HG03159 (cell line): ENCODE data around the gene RTL9.
"Not testable (repeated sequence)": the region's sequence is repeated elsewhere in the genome, so short reads cannot be mapped to it uniquely, and the experiment has no call there.

Experiments
- ATAC-seq: cut with Tn5 transposase; IDR thresholded peaks from one replicate; pipeline ENCODE4 v1.9.1; 2021; ENCODE audit warnings: mild to moderate bottlenecking, moderate library complexity; ENCODE audit not compliant: unreplicated experiment

RTL9 gene

DNA sequence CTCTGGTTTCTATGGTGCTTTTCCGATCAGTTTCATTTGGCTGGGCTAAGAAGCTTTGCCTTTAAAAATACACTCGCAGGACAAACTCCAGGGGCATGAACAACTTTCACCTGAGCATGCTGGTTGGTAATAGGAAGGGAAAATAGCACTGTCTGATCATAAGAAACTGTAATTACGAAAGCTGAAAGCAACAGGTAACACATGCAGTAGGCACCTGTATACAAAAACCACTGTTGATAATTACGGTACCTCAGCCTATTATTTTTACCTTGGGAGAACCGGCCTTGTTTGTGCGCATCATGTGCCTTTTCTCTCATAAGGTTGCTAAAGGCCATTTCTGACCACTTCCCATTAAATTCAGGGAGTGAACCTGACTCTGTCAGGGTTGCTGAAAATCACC lies 45.7 kb downstream of the RTL9 start:
- no peak for ATAC-seq

DNA sequence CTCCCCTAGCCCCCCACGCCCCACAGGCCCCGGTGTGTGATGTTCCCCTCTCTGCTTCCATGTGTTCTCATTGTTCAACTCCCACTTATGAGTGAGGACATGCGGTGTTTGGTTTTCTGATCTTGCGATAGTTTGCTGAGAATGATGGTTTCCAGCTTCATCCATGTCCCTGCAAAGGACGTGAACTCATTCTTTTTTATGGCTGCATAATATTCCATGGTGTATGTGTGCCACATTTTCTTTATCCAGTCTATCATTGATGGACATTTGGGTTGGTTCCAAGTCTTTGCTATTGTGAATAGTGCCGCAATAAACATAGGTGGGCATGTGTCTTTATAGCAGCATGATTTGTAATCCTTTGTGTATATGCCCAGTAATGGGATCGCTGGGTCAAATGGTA lies 47.6 kb downstream of the RTL9 start:
- not testable (repeated sequence) for ATAC-seq

DNA sequence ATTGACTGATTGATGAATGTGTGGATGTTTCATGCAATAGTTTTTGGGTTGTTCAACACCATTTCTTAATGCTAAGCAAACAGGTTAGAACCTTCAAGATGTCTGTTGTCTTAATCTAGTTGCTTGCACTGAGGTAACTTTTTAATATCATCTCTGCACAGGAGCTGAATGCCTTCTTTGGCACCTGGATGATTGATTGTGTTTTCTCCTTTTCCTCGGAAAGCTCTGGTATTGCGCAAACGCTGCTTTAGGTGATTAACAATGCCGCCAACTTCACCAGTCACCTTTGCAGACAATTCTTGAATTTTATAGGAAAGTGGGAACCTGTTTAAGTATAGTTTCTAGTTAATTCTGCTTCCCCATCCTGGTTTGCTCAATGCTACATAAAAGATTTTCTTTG lies 48.2 kb downstream of the RTL9 start:
- ATAC-seq, result no peak

DNA sequence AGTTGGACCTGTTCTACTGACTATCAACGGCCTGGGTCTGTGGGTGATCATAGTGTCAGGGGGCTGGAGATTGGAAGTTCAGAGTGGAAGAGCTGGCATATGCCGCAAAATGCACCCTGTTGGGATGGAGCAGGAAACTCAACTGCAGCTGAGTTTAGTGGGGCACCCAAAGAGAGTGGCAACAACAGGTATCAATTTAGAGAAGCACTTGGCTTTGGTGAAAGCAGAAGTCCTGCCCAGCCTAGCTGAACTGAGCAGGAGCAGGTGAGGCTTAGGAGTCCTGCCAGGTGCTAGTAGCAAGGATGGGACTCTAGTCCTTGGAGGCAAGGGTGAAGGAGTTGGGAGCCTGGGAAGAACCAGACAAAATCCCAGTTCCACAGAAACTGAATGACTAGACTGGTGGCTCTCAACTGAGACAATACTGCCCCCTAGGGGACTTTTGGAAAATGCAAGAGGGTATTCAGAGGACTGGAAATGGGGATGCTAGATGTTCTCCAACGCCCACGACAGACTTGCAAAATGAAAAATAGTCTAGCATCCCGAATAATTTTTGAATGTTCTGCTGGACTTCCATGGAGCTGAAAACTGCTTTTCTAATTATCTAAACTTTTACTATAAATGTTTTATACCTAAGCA lies 49.4 kb downstream of the RTL9 start:
- ATAC-seq, result no peak
